ENCODE measurements around the gene CHAC1.

- no peak for TF ChIP-seq EP300 (IDR thresholded peaks at IDR 0.05; ENCODE audit: low read depth)
- no peak for TF ChIP-seq CTCF (IDR thresholded peaks at IDR 0.05)
Observed at GRCh38 chr15:40918799-40919392, 34.4 kb upstream of the CHAC1 start.

All from transverse colon (tissue), 3 donors.